GM19452 (cell line): Measurements from ENCODE around the gene MOB2.

ENCODE experiments used
- ATAC-seq: cut with Tn5 transposase; IDR thresholded peaks from one replicate; pipeline ENCODE4 v1.9.1; 2021; ENCODE audit not compliant: unreplicated experiment

Gene MOB2

DNA sequence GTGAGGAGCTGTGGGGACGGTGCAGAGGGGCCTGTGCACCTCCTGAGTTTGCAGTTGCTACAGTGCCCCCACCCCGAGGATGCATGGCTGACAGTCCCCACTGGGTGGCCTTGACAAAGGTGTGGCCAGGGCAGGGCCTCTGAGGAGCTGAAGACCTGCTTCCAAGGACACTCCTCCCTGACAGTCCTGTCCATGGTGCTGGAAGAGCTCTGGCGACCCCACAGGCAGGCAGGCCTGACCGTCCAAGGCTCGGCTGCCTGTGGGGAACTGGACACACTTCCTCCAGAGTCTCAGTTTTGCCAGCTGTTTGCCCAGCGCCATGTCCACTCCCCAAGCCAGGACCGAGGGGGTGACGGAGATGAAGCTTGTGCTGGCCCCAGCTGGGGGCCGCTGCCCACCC is 64.1 kb downstream of the MOB2 start:
- ATAC-seq = no peak

DNA sequence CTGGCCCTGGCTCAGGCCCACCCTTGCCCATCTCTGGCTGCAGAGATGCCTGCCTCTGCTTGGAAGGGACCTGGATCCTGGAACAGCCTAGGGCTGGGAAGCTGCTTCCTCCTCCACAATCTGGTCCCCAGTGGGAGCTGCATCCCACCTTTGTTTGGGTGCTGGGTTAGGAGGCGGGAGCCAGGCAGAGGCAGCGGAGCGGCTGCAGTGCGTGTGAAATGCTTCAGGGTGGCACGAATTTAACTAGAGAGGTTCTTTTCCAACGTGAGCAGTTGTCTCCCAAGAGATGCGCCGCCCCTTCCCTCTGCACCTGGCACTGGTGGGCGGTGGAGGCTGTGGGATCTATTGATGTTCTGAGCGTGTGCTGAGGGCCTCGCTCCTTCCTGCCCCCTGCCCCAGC is 65.3 kb downstream of the MOB2 start:
- ATAC-seq = no peak

DNA sequence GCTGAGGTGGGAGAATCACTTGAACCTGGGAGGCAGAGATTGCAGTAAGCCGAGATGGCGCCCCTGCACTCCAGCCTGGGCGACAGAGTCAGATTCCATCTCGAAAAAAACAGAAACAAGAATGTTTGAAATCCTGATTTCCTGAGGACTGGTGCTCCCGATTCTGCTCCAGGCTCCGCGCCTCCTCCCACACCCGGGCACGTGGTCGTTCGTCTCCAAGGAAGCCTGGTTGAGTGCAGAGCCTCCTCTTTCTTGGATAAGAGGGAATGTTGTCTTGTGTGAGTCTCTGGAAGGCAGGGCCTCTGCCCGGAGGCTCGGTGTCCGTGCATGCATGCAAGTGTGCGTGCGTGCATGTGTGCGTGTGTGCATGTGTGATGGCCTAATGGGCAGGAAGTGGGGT is 66.8 kb downstream of the MOB2 start:
- no peak for ATAC-seq
